A549 (cell line): ENCODE measurements around the gene PRICKLE1. TPM values are rescaled to one million over a fixed set of nuclear protein-coding genes. Genes with fewer than 3 reads are reported as not detected.
"Not testable (repeated sequence)": the region's sequence is repeated elsewhere in the genome, so short reads cannot be mapped to it uniquely, and the experiment has no call there.

Source experiments
- ATAC-seq, 2 experiments: fragments of 200-7000 bp in 1 of 2; fragments of >200 bp in 1 of 2; cut with Nextera tagmentation in 1 of 2; cut with Tn5 transposase in 1 of 2; 3 replicates each; pipeline versions ENCODE4 v1.8.0 to v1.9.1; 2018 to 2020; ENCODE audit warnings: mild to moderate bottlenecking in 1 of 2, moderate library complexity in 1 of 2
- CTCF ChIA-PET: fragments of 300-600 bp; sonication (Branson Sonifier 250); formaldehyde crosslinking; extraction: SDS; loops from one replicate; lab custom pipeline; 2021; ENCODE audit warnings: antibody characterized with exemption, inconsistent platforms; lab: Yijun Ruan, JAX
- POLR2A ChIA-PET: fragments of 350-600 bp; formaldehyde crosslinking; extraction: SDS; loops from one replicate; lab custom pipeline; 2021; ENCODE audit warnings: antibody characterized with exemption, inconsistent platforms; lab: Yijun Ruan, JAX
- DNase-seq, 2 experiments: peaks; one replicate each; pipeline versions ENCODE4 v3.0.0 to v3.0.0-alpha.2; 2011 to 2016; ENCODE audit warnings: low read depth in 1 of 2, low spot score in 1 of 2
- FAIRE-seq: peaks from 2 replicates; lab custom pipeline; 2011; peaks lifted over from hg19 to GRCh38; lab: Jason Lieb, UNC
- H3K27ac ChIP-seq, 2 experiments: fragments of >200 bp; sonication (Bioruptor Twin); formaldehyde crosslinking; 3 replicates each; pipeline ENCODE4 v1.5.1; 2016 to 2017
- H3K4me1 ChIP-seq: fragments of >200 bp; sonication (Bioruptor Twin); formaldehyde crosslinking; 3 replicates; pipeline ENCODE4 v1.6.1; 2016
- H3K4me2 ChIP-seq: fragments of >200 bp; sonication (Bioruptor Twin); formaldehyde crosslinking; 3 replicates; pipeline ENCODE4 v1.6.1; 2016
- H3K4me3 ChIP-seq: fragments of >200 bp; sonication (Bioruptor Twin); formaldehyde crosslinking; 3 replicates; pipeline ENCODE4 v1.5.1; 2016
- H3K9me3 ChIP-seq: fragments of >200 bp; sonication (Bioruptor Twin); formaldehyde crosslinking; 3 replicates; pipeline ENCODE4 v1.6.1; 2016
- ATOH8 ChIP-seq: fragments of 250-450 bp; sonication (Bioruptor Pico); IDR thresholded peaks from 2 replicates; pipeline ENCODE4 v1.5.0; 2020; ENCODE audit warnings: low read depth, mild to moderate bottlenecking, moderate library complexity
- CEBPB ChIP-seq, 2 experiments: fragments of >200 bp in 1 of 2; sonication (Bioruptor Twin) in 1 of 2; formaldehyde crosslinking in 1 of 2; IDR thresholded peaks; 2 replicates each; pipeline ENCODE4 v1.6.1; 2012 to 2016
- EHF ChIP-seq: fragments of 250-450 bp; sonication (Bioruptor Pico); IDR thresholded peaks from 2 replicates; pipeline ENCODE4 v1.5.0; 2020; ENCODE audit warnings: mild to moderate bottlenecking
- EHMT2 ChIP-seq: fragments of 200-600 bp; sonication (generic); IDR thresholded peaks from 2 replicates; pipeline ENCODE4 v1.6.1; 2016; ENCODE audit warnings: antibody characterized with exemption, low read depth, mild to moderate bottlenecking, moderate library complexity
- ESRRA ChIP-seq: fragments of 150-350 bp; IDR thresholded peaks from 2 replicates; pipeline ENCODE4 v1.6.1; 2014; ENCODE audit warnings: mild to moderate bottlenecking, low read length, borderline replicate concordance
- FOSB ChIP-seq: fragments of 250-450 bp; sonication (Bioruptor Pico); IDR thresholded peaks from 2 replicates; pipeline ENCODE4 v1.5.0; 2020; ENCODE audit warnings: mild to moderate bottlenecking, moderate library complexity
- FOSL2 ChIP-seq, 2 experiments: fragments of 450-650 bp in 1 of 2; fragments of >200 bp in 1 of 2; sonication (Bioruptor Twin) in 1 of 2; formaldehyde crosslinking; IDR thresholded peaks; 2 replicates each; pipeline versions ENCODE4 v1.5.0 to v1.6.1; 2016 to 2020; ENCODE audit warnings: mild to moderate bottlenecking in 1 of 2, moderate library complexity in 1 of 2
- HEYL ChIP-seq: fragments of 250-450 bp; sonication (Bioruptor Pico); IDR thresholded peaks from 2 replicates; pipeline ENCODE4 v1.8.0; 2021; ENCODE audit warnings: mild to moderate bottlenecking, moderate library complexity
- HOXA7 ChIP-seq: fragments of 250-450 bp; sonication (Bioruptor Pico); IDR thresholded peaks from 2 replicates; pipeline ENCODE4 v1.5.0; 2020; ENCODE audit warnings: mild to moderate bottlenecking, moderate library complexity
- KDM5A ChIP-seq: fragments of 200-600 bp; sonication (generic); IDR thresholded peaks from 2 replicates; pipeline ENCODE4 v1.6.1; 2016; ENCODE audit warnings: antibody characterized with exemption, mild to moderate bottlenecking
- MAZ ChIP-seq: fragments of 150-350 bp; IDR thresholded peaks from 2 replicates; pipeline ENCODE4 v1.6.1; 2014; ENCODE audit warnings: antibody characterized with exemption, low read depth, low read length, borderline replicate concordance
- NFE2L2 ChIP-seq: fragments of 150-350 bp; conservative IDR thresholded peaks from 2 replicates; pipeline ENCODE4 v1.6.1; 2014; ENCODE audit warnings: low read length
- PBX3 ChIP-seq: IDR thresholded peaks from 2 replicates; pipeline ENCODE4 v1.6.1; 2012
- POLR2AphosphoS2 ChIP-seq: conservative IDR thresholded peaks from 2 replicates; pipeline ENCODE4 v1.6.1; 2012; ENCODE audit warnings: low read length, improper control_type of control experiment, inconsistent platforms
- REST ChIP-seq: fragments of 200-600 bp; sonication (generic); IDR thresholded peaks from 2 replicates; pipeline ENCODE4 v1.6.1; 2016; ENCODE audit warnings: antibody characterized with exemption, mild to moderate bottlenecking, moderate library complexity
- RFX5 ChIP-seq: fragments of 450-650 bp; IDR thresholded peaks from 2 replicates; pipeline ENCODE4 v1.7.1; 2014; ENCODE audit warnings: antibody characterized with exemption, mild to moderate bottlenecking, moderate library complexity
- RNF2 ChIP-seq: fragments of 200-600 bp; sonication (generic); IDR thresholded peaks from 2 replicates; pipeline ENCODE4 v1.6.1; 2016; ENCODE audit warnings: low read depth, mild to moderate bottlenecking, antibody characterized with exemption, moderate library complexity, borderline replicate concordance
- USF2 ChIP-seq: fragments of 450-650 bp; IDR thresholded peaks from 2 replicates; pipeline ENCODE4 v1.6.1; 2014; ENCODE audit warnings: antibody characterized with exemption
- WGBS: methylation state at CpG from one replicate; pipeline ENCODE4 v1.1.6; 2017; ENCODE audit errors: missing lambda C conversion rate; 5-methylcytosine and 5-hydroxymethylcytosine counted together
- polyA plus RNA-seq, 4 experiments: library from polyadenylated mRNA; depleted of rRNA in 3 of 4; stranded (reverse); fragments of >200 nt; fragmentation: RNase III in 1 of 4; extraction: RNeasy Plus Mini Kit Qiagen cat#74134 plus additional on column Dnase treatment in 1 of 4; gene quantifications; 2 replicates in 3 of 4; 3 replicates in 1 of 4; pipeline ENCODE4 v1.2.3, GENCODE V29; 2011 to 2017
- TF ChIP-seq, protein P1 (sequence below): IDR thresholded peaks from 2 replicates; pipeline ENCODE4 v1.6.1; 2012

The PRICKLE1 gene
- polyA plus RNA-seq, 2 of the 4 experiments (the other 2 are of a cell fraction): 1.5 to 1.8 TPM

GRCh38 chr12:42541965-42542364 lies 47.6 kb downstream of the PRICKLE1 start:
- ATAC-seq (no peak), DNase-seq (no peak), FAIRE-seq (no peak)
- 15% methylated on average over 2 of the region's 2 CpGs for WGBS
- Histone ChIP-seq H3K4me1 (no peaks in the 10 kb centered on the region), H3K27ac (no peak overlapping the region), H3K4me2 (no peak overlapping the region), H3K9me3 (no peaks in the 10 kb centered on the region), H3K4me3 (no peak overlapping the region)
- CTCF ChIA-PET: interaction anchor here (1.7 kb wide), 1 partner anchor 59 kb away, joined by 5 read pairs; no protein-coding TSS in a partner anchor
- POLR2A ChIA-PET: no interaction called here
- TF ChIP-seq REST (no peak), KDM5A (no peak), EHMT2 (no peak), FOSL2 (IDR thresholded peaks at IDR 0.05) (no peak), FOSL2 (CRISPR knock-in tag; IDR thresholded peaks at IDR 0.05) (no peak), ESRRA (no peak), NFE2L2 (no peak), USF2 (no peak)
- TF ChIP-seq, protein P1, sequence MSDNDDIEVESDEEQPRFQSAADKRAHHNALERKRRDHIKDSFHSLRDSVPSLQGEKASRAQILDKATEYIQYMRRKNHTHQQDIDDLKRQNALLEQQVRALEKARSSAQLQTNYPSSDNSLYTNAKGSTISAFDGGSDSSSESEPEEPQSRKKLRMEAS: no peak

GRCh38 chr12:42541308-42541707 lies 48.2 kb downstream of the PRICKLE1 start:
- H3K9me3 ChIP-seq, POLR2A ChIA-PET, H3K27ac ChIP-seq, H3K4me3 ChIP-seq, ATAC-seq, DNase-seq, FAIRE-seq, H3K4me2 ChIP-seq, H3K4me1 ChIP-seq: not testable (repeated sequence)
- CTCF ChIA-PET: interaction anchor here (1.7 kb wide), 1 partner anchor 59 kb away, joined by 5 read pairs; no protein-coding TSS in a partner anchor
- WGBS: 10% methylated on average over 2 of the region's 2 CpGs

- no peak overlapping the region for H3K27ac ChIP-seq
- no peak for DNase-seq
- WGBS: 52% methylated on average over 1 of the region's 1 CpG
- no peak overlapping the region for H3K4me2 ChIP-seq
- TF ChIP-seq RFX5 (no peak), FOSB (CRISPR knock-in tag) (no peak), EHF (CRISPR knock-in tag) (no peak), CEBPB (IDR thresholded peaks at IDR 0.05) (no peak), FOSL2 (IDR thresholded peaks at IDR 0.05) (no peak), FOSL2 (CRISPR knock-in tag; IDR thresholded peaks at IDR 0.05) (no peak), HOXA7 (CRISPR knock-in tag) (no peak), ATOH8 (no peak), PBX3 (no peak), KDM5A (no peak), MAZ (no peak), ESRRA (no peak), POLR2AphosphoS2 (no peak), RNF2 (no peak), HEYL (CRISPR knock-in tag) (no peak)
- ChIA-PET CTCF (no interaction called here), POLR2A (no interaction called here)
- no peaks in the 10 kb centered on the region for H3K4me1 ChIP-seq
- no peak overlapping the region for H3K4me3 ChIP-seq
- no peaks in the 10 kb centered on the region for H3K9me3 ChIP-seq
- no peak for ATAC-seq
- no peak for FAIRE-seq
These were observed 49.9 kb downstream of the PRICKLE1 start for GRCh38 chr12:42539696-42540095.
